HepG2 (cell line): ENCODE results near the gene TMEM200B. TPM values are rescaled to one million over a fixed set of nuclear protein-coding genes. Genes with fewer than 3 reads are reported as not detected.
"Not testable (repeated sequence)": the region's sequence is repeated elsewhere in the genome, so short reads cannot be mapped to it uniquely, and the experiment has no call there.

Experiments
- ATAC-seq: fragments of 200-7000 bp; cut with Tn5 transposase; 3 replicates; pipeline ENCODE4 v1.9.1; 2020; ENCODE audit warnings: mild to moderate bottlenecking, moderate library complexity
- BruUV-seq: library from RNA; stranded (reverse); fragments of 400-500 nt; replicated peaks from 2 replicates; lab custom pipeline; 2021; lab: Mats Ljungman, UMichigan
- CTCF ChIA-PET: fragments of 300-600 bp; formaldehyde crosslinking; extraction: SDS; loops from one replicate; lab custom pipeline; 2021; ENCODE audit warnings: low total read pairs, inconsistent platforms, low intra/inter-chr PET ratio; lab: Yijun Ruan, JAX
- POLR2A ChIA-PET: fragments of 350-600 bp; sonication (Branson Sonifier 250); formaldehyde crosslinking; loops from one replicate; lab custom pipeline; 2020; ENCODE audit warnings: antibody characterized with exemption, inconsistent platforms; lab: Yijun Ruan, JAX
- DNase-seq: peaks from one replicate; pipeline ENCODE4 v3.0.0-alpha.2; 2015; ENCODE audit warnings: low spot score
- FAIRE-seq: peaks from 3 replicates; lab custom pipeline; 2011; peaks lifted over from hg19 to GRCh38; lab: Jason Lieb, UNC
- H2AFZ ChIP-seq: one replicate; pipeline ENCODE4 v1.6.1; 2011; ENCODE audit warnings: low read length, inconsistent platforms
- H3K27ac ChIP-seq: fragments of 300-600 bp; 3 replicates; pipeline ENCODE4 v1.8.0; 2011; ENCODE audit warnings: mixed run types, mild to moderate bottlenecking, mixed read lengths, low read length, inconsistent platforms; ENCODE audit not compliant: insufficient read depth; ENCODE audit errors: extremely low read length
- H3K27me3 ChIP-seq, 2 experiments: fragments of 200-600 bp in 1 of 2; 2 replicates in 1 of 2; 3 replicates in 1 of 2; pipeline versions ENCODE4 v1.6.0 to v1.8.0; 2011; ENCODE audit warnings: low read length in 2 of 2, mild to moderate bottlenecking in 2 of 2, moderate library complexity in 2 of 2, inconsistent platforms in 1 of 2; ENCODE audit not compliant: insufficient read depth in 2 of 2, control insufficient read depth in 1 of 2
- H3K36me3 ChIP-seq, 2 experiments: fragments of 200-600 bp in 1 of 2; replicated peaks in 1 of 2; 2 replicates in 1 of 2; 3 replicates in 1 of 2; pipeline versions ENCODE4 v1.5.1 to v1.8.0; 2011; ENCODE audit warnings: low read length in 2 of 2, inconsistent platforms in 1 of 2; ENCODE audit not compliant: insufficient read depth in 2 of 2, control insufficient read depth in 1 of 2
- H3K4me1 ChIP-seq: 2 replicates; pipeline ENCODE4 v1.5.1; 2012; ENCODE audit warnings: low read length, inconsistent platforms; ENCODE audit not compliant: insufficient read depth
- H3K4me2 ChIP-seq: 2 replicates; pipeline ENCODE4 v1.6.0; 2011; ENCODE audit warnings: low read depth, low read length, inconsistent platforms
- H3K4me3 ChIP-seq, 3 experiments: fragments of 200-600 bp in 1 of 3; sonication (generic), shearing (Covaris generic) in 1 of 3; replicated peaks in 1 of 3; 2 replicates each; pipeline ENCODE4 v1.5.1; 2011 to 2016; ENCODE audit warnings: low read length in 3 of 3, inconsistent platforms in 2 of 3, low read depth in 2 of 3, mild to moderate bottlenecking in 2 of 3, control low read depth in 1 of 3, mixed read lengths in 1 of 3; ENCODE audit not compliant: insufficient read depth in 1 of 3
- H3K79me2 ChIP-seq: one replicate; pipeline ENCODE4 v1.6.1; 2011; ENCODE audit warnings: low read length, inconsistent platforms; ENCODE audit not compliant: insufficient read depth
- H3K9ac ChIP-seq: 2 replicates; pipeline ENCODE4 v1.6.0; 2011; ENCODE audit warnings: mild to moderate bottlenecking, low read depth, low read length, inconsistent platforms; ENCODE audit not compliant: insufficient read depth
- H3K9me3 ChIP-seq: 2 replicates; pipeline ENCODE4 v1.5.1; 2012; ENCODE audit warnings: mild to moderate bottlenecking, low read length
- H4K20me1 ChIP-seq: 2 replicates; pipeline ENCODE4 v1.6.0; 2011; ENCODE audit warnings: inconsistent platforms, mild to moderate bottlenecking, low read length, moderate library complexity; ENCODE audit not compliant: insufficient read depth
- CEBPB ChIP-seq: IDR thresholded peaks from 2 replicates; pipeline ENCODE4 v1.6.1; 2011; ENCODE audit warnings: low read depth, low read length, improper control_type of control experiment, borderline replicate concordance
- HNF1B ChIP-seq: sonication (generic); formaldehyde crosslinking; IDR thresholded peaks from 2 replicates; pipeline ENCODE4 v1.5.1; 2020; ENCODE audit warnings: mild to moderate bottlenecking, moderate library complexity, missing genetic modification reagents
- RBM22 ChIP-seq: fragments of 200-400 bp; formaldehyde crosslinking; optimal IDR thresholded peaks from 2 replicates; pipeline ENCODE3; 2017; ENCODE audit warnings: mild to moderate bottlenecking, low read length, moderate library complexity
- WGBS: methylation state at CpG from one replicate; pipeline ENCODE4 v1.1.6; 2017; ENCODE audit warnings: low lambda C conversion rate; 5-methylcytosine and 5-hydroxymethylcytosine counted together
- in situ Hi-C: cut with HindIII; loops from 2 replicates; pipeline ENCODE4 v1.10.0; 2017; ENCODE audit warnings: low pct_unique_long_range_greater_than_20kb; ENCODE audit not compliant: extremely low pct_ligation_motif_present
- intact Hi-C: fragments of 100-400 bp; cut with micrococcal nuclease; formaldehyde crosslinking; loops from one replicate; pipeline ENCODE4 v1.10.0; 2022; ENCODE audit not compliant: unreplicated experiment
- polyA plus RNA-seq, 8 experiments: library from polyadenylated mRNA; depleted of rRNA in 3 of 8; stranded (reverse) in 7 of 8; unstranded in 1 of 8; fragments of >200 nt; fragmentation: Illumina TruSeq in 4 of 8; extraction: Trizol in 4 of 8; gene quantifications; 2 replicates each; pipeline versions ENCODE4 v1.2.1 to v1.2.3, GENCODE V29; 2011 to 2016; ENCODE audit warnings: low read depth in 4 of 8, missing spikeins in 1 of 8, mixed read lengths in 1 of 8; ENCODE audit not compliant: insufficient read depth in 1 of 8
- total RNA-seq, 5 experiments: library from RNA; depleted of rRNA; stranded (reverse); fragments of >200 nt; fragmentation: Illumina TruSeq; extraction: Trizol; gene quantifications; 2 replicates each; pipeline ENCODE4 v1.2.3, GENCODE V29; 2016; ENCODE audit warnings: low read depth in 1 of 5

The TMEM200B gene
- total and polyA plus RNA-seq, 2 of the 13 experiments (the other 11 are each of a cell fraction or from before 2014, with no cell fraction given), result 1.1 to 1.4 TPM

- H3K9ac ChIP-seq, result no peak overlapping the region
- ATAC-seq (no peak), FAIRE-seq (no peak), DNase-seq (no peak)
- POLR2A ChIA-PET, result no interaction called here
- no peak overlapping the region for H3K27ac ChIP-seq
- no peak overlapping the region for H3K4me2 ChIP-seq
- no peaks in the 10 kb centered on the region; the same call in 1 of the 2 replicates for H4K20me1 ChIP-seq
- CTCF ChIA-PET, result no interaction called here
- H2AFZ ChIP-seq, result no peak overlapping the region
- no peaks in the 10 kb centered on the region for H3K79me2 ChIP-seq
- no peaks in the 10 kb centered on the region for H3K9me3 ChIP-seq
- BruUV-seq, result no TSS peak
- intact Hi-C loops (no loop called here), in situ Hi-C loops (no loop called here)
- H3K36me3 ChIP-seq, result peaks cover 20 to 92% of the 10 kb centered on the region in 2 experiments
- 95% methylated on average over 8 of the region's 8 CpGs for WGBS
- no peak overlapping the region for H3K4me3 ChIP-seq
- peaks cover 3% of the 10 kb centered on the region for H3K4me1 ChIP-seq
- peak; percentile 4 for TF ChIP-seq RBM22
- peak; percentile 33; the same call in 1 of the 2 replicates for TF ChIP-seq CEBPB
- no peak for TF ChIP-seq HNF1B (CRISPR knock-in tag)
- TF ChIP-seq, all 625 proteins: peak for 2
- H3K27me3 ChIP-seq, result no peaks in the 10 kb centered on the region
Measured at GRCh38 chr1:29152046-29152805, 28.5 kb upstream of the TMEM200B start.

GRCh38 chr1:29150346-29150745, 26.6 kb upstream of the TMEM200B start:
- H3K36me3 ChIP-seq, result peaks cover 17 to 79% of the 10 kb centered on the region in 2 experiments
- ATAC-seq, H3K9ac ChIP-seq, H3K4me2 ChIP-seq, FAIRE-seq, H4K20me1 ChIP-seq, H3K27ac ChIP-seq, BruUV-seq, H3K4me3 ChIP-seq, POLR2A ChIA-PET, intact Hi-C loops, H3K79me2 ChIP-seq, H3K9me3 ChIP-seq, DNase-seq, in situ Hi-C loops, H2AFZ ChIP-seq, H3K27me3 ChIP-seq, CTCF ChIA-PET: not testable (repeated sequence)
- peaks cover 22% of the 10 kb centered on the region for H3K4me1 ChIP-seq
- over 99% methylated on average over 9 of the region's 9 CpGs for WGBS
